ENCODE data around the gene SEMA4D. TPM values are rescaled to one million over a fixed set of nuclear protein-coding genes. Genes with fewer than 3 reads are reported as not detected.

The SEMA4D gene
- polyA plus RNA-seq (ENCODE audit: insufficient read length in 4 of 4): 10 to 100 TPM; 39.2 to 66.9 (median 45.5) TPM

- peak in 1 of 4 donors; percentile 44 for DNase-seq (ENCODE audit: low read depth in 4 of 4, low spot score in 2 of 4)
Observed at GRCh38 chr9:89497978-89498851, at the start of gene SEMA4D. TSS of gene SEMA4D (minus strand) at chr9:89498113. CDS start at chr9:89405456, 92,657 bp downstream.

GRCh38 chr9:89547000-89547399 is 49.1 kb upstream of the SEMA4D start:
- DNase-seq (ENCODE audit: low read depth in 4 of 4, low spot score in 2 of 4): no peak

- no peak for DNase-seq (ENCODE audit: low read depth in 4 of 4, low spot score in 2 of 4)
Observed at GRCh38 chr9:89544279-89544661, 46.4 kb upstream of the SEMA4D start.

GRCh38 chr9:89543621-89544278 is 45.8 kb upstream of the SEMA4D start:
- no peak for DNase-seq (ENCODE audit: low read depth in 4 of 4, low spot score in 2 of 4)

- no peak for DNase-seq (ENCODE audit: low read depth in 4 of 4, low spot score in 2 of 4)
Observed at GRCh38 chr9:89543111-89543510, 45.2 kb upstream of the SEMA4D start.

- no peak for DNase-seq (ENCODE audit: low read depth in 4 of 4, low spot score in 2 of 4)
Observed at GRCh38 chr9:89542401-89543021, 44.6 kb upstream of the SEMA4D start.

GRCh38 chr9:89541798-89542197 is 43.9 kb upstream of the SEMA4D start:
- no peak for DNase-seq (ENCODE audit: low read depth in 4 of 4, low spot score in 2 of 4)

GRCh38 chr9:89539374-89539773 is 41.5 kb upstream of the SEMA4D start:
- no peak for DNase-seq (ENCODE audit: low read depth in 4 of 4, low spot score in 2 of 4)

- DNase-seq (ENCODE audit: low read depth in 4 of 4, low spot score in 2 of 4): no peak
Observed at GRCh38 chr9:89538871-89539270, 41.0 kb upstream of the SEMA4D start.

GRCh38 chr9:89537166-89537565 is 39.3 kb upstream of the SEMA4D start:
- no peak for DNase-seq (ENCODE audit: low read depth in 4 of 4, low spot score in 2 of 4)

- DNase-seq (ENCODE audit: low read depth in 4 of 4, low spot score in 2 of 4): no peak
Observed at GRCh38 chr9:89536600-89536999, 38.7 kb upstream of the SEMA4D start.

- no peak for DNase-seq (ENCODE audit: low read depth in 4 of 4, low spot score in 2 of 4)
Observed at GRCh38 chr9:89536145-89536574, 38.2 kb upstream of the SEMA4D start.

- DNase-seq (ENCODE audit: low read depth in 4 of 4, low spot score in 2 of 4): no peak
Observed at GRCh38 chr9:89535461-89535860, 37.5 kb upstream of the SEMA4D start.

GRCh38 chr9:89534515-89535287 is 36.8 kb upstream of the SEMA4D start:
- DNase-seq (ENCODE audit: low read depth in 4 of 4, low spot score in 2 of 4): no peak

GRCh38 chr9:89533411-89534095 is 35.6 kb upstream of the SEMA4D start:
- DNase-seq (ENCODE audit: low read depth in 4 of 4, low spot score in 2 of 4): no peak

- DNase-seq (ENCODE audit: low read depth in 4 of 4, low spot score in 2 of 4): no peak
Observed at GRCh38 chr9:89532944-89533343, 35.0 kb upstream of the SEMA4D start.

GRCh38 chr9:89532478-89532877 is 34.6 kb upstream of the SEMA4D start:
- no peak for DNase-seq (ENCODE audit: low read depth in 4 of 4, low spot score in 2 of 4)

- no peak for DNase-seq (ENCODE audit: low read depth in 4 of 4, low spot score in 2 of 4)
Observed at GRCh38 chr9:89531766-89532165, 33.9 kb upstream of the SEMA4D start.

GRCh38 chr9:89530726-89531125 is 32.8 kb upstream of the SEMA4D start:
- DNase-seq (ENCODE audit: low read depth in 4 of 4, low spot score in 2 of 4): no peak

Measured in left renal cortex interstitium (tissue), 4 donors.